GM21447 (cell line): ENCODE results near the gene DCAF5.

ENCODE experiments used
- ATAC-seq: cut with Tn5 transposase; IDR thresholded peaks from one replicate; pipeline ENCODE4 v1.9.1; 2021; ENCODE audit not compliant: unreplicated experiment

The DCAF5 gene

GRCh38 chr14:69142101-69142500, 10.8 kb downstream of the DCAF5 start:
- ATAC-seq: no peak

GRCh38 chr14:69141550-69141949, 11.4 kb downstream of the DCAF5 start:
- no peak for ATAC-seq

GRCh38 chr14:69139743-69140142, 13.2 kb downstream of the DCAF5 start:
- no peak for ATAC-seq

GRCh38 chr14:69137843-69138535, 14.9 kb downstream of the DCAF5 start:
- no peak for ATAC-seq

- ATAC-seq: no peak
Measured at GRCh38 chr14:69137416-69137815, 15.5 kb downstream of the DCAF5 start.

- ATAC-seq: no peak
Measured at GRCh38 chr14:69135133-69135532, 17.8 kb downstream of the DCAF5 start.

- ATAC-seq: no peak
Measured at GRCh38 chr14:69133206-69134125, 19.5 kb downstream of the DCAF5 start.

GRCh38 chr14:69132513-69133181, 20.3 kb downstream of the DCAF5 start:
- no peak for ATAC-seq

- no peak for ATAC-seq
Measured at GRCh38 chr14:69131176-69131575, 21.7 kb downstream of the DCAF5 start.

- peak; percentile 60 for ATAC-seq
Measured at GRCh38 chr14:69129264-69129880, 23.5 kb downstream of the DCAF5 start.

GRCh38 chr14:69118305-69118704, 34.6 kb downstream of the DCAF5 start:
- no peak for ATAC-seq

GRCh38 chr14:69117020-69117767, 35.7 kb downstream of the DCAF5 start:
- ATAC-seq: no peak

GRCh38 chr14:69115407-69116185, 37.3 kb downstream of the DCAF5 start:
- no peak for ATAC-seq

GRCh38 chr14:69114763-69115162, 38.2 kb downstream of the DCAF5 start:
- no peak for ATAC-seq

GRCh38 chr14:69108358-69108757, 44.6 kb downstream of the DCAF5 start:
- ATAC-seq: no peak

GRCh38 chr14:69107407-69108003, 45.4 kb downstream of the DCAF5 start:
- ATAC-seq: no peak

- no peak for ATAC-seq
Measured at GRCh38 chr14:69106451-69106850, 46.5 kb downstream of the DCAF5 start.

GRCh38 chr14:69105326-69105725, 47.6 kb downstream of the DCAF5 start:
- no peak for ATAC-seq

- no peak for ATAC-seq
Measured at GRCh38 chr14:69101331-69101826, 51.5 kb downstream of the DCAF5 start.
